Urinary bladder (tissue), 4 donors: ENCODE measurements around the gene PGPEP1. TPM values are rescaled to one million over a fixed set of nuclear protein-coding genes. Genes with fewer than 3 reads are reported as not detected.
A peak's percentile ranks its signal among the peaks of the same experiment; 100 is the strongest.
"Not testable (repeated sequence)": the region's sequence is repeated elsewhere in the genome, so short reads cannot be mapped to it uniquely, and the experiment has no call there.

Experiments
- DNase-seq: peaks from one replicate; pipeline ENCODE4 v3.0.0-alpha.2; 2015; ENCODE audit errors: extremely low spot score
- H3K27ac ChIP-seq: one replicate; pipeline ENCODE4 v1.5.1; 2013; ENCODE audit warnings: low read depth, mild to moderate bottlenecking, moderate library complexity
- H3K36me3 ChIP-seq: one replicate; pipeline ENCODE4 v1.6.1; 2013; ENCODE audit warnings: mild to moderate bottlenecking, moderate library complexity; ENCODE audit not compliant: insufficient read depth
- H3K4me1 ChIP-seq: one replicate; pipeline ENCODE4 v1.6.1; 2013; ENCODE audit warnings: mild to moderate bottlenecking, moderate library complexity; ENCODE audit not compliant: insufficient read depth
- H3K4me3 ChIP-seq: one replicate; pipeline ENCODE4 v1.5.1; 2013; ENCODE audit warnings: low read depth, low read length
- WGBS: extraction: QIAGEN DNeasy Blood & Tissue Kit; methylation state at CpG from one replicate; pipeline ENCODE4 v1.1.7; 2013; 5-methylcytosine and 5-hydroxymethylcytosine counted together
- polyA plus RNA-seq: library from polyadenylated mRNA; stranded (reverse); fragments of 200-250 nt; gene quantifications from one replicate; pipeline ENCODE4 v1.2.3, GENCODE V29; 2013
- total RNA-seq: library from RNA; depleted of rRNA; stranded (reverse); fragments of >200 nt; gene quantifications from one replicate; pipeline ENCODE4 v1.2.3, GENCODE V29; 2014
- donor health status: healthy with polysubstance abuse.
- donor health status: healthy.

PGPEP1 gene
- total and polyA plus RNA-seq, 2 donors, result 13.9 to 19.0 TPM

- Histone ChIP-seq H3K36me3 (no peaks in the 10 kb centered on the region), H3K4me3 (no peak overlapping the region), H3K4me1 (no peaks in the 10 kb centered on the region), H3K27ac (peak overlapping the region; percentile 73)
- 24% methylated on average over 17 of the region's 17 CpGs for WGBS
- DNase-seq, result peak; percentile 72
These were observed 33.7 kb downstream of the PGPEP1 start for GRCh38 chr19:18373892-18374629.

DNA sequence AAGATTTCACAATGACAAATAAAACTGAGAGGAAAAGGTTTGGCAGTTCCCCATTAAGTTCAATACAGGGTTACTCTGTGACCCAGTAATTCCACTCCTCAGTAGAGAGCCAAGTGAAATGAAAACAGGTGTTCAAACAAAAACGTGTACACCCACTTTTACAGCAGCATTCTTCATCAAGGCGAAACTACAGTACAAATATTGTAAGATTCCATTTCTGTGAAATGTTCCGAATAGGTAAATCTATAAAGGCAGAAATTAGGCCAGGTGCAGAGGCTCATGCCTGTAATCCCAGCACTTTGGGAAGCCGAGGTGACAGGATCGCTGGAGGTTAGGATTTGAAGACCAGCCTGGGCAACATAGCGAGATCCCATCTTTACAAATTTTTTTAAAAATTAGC lies 36.6 kb downstream of the PGPEP1 start:
- DNase-seq, result peak; percentile 53
- 72% methylated on average over 6 of the region's 6 CpGs for WGBS
- Histone ChIP-seq H3K27ac (peak overlapping the region; percentile 60), H3K36me3 (no peaks in the 10 kb centered on the region), H3K4me3 (no peak overlapping the region), H3K4me1 (no peaks in the 10 kb centered on the region)

- H3K4me1 ChIP-seq, result no peaks in the 10 kb centered on the region
- H3K4me3 ChIP-seq, result no peak overlapping the region
- no peaks in the 10 kb centered on the region for H3K36me3 ChIP-seq
- DNase-seq, result peak; percentile 53
- WGBS, result 32% methylated on average over 22 of the region's 22 CpGs
- peak overlapping the region; percentile 92 for H3K27ac ChIP-seq
These were observed 39.7 kb downstream of the PGPEP1 start for GRCh38 chr19:18379803-18380747.

DNA sequence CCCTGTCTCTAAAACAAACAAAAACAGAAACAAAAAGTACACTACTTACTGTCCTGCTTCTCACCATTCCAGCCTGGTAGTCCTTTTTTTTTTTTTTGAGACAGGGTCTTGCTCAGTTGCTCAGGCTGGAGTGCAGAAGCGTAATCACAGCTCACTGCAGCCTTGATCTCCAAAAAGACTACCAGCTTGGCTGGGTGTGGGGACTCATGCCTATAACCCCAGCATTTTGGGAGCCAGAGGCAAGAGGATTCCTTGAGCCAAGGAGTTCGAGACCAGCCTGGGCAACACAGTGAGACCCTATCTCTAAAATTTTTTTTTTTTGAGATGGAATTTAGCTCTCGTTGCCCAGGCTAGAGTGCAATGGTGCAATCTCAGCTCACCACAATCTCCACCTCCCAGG lies 40.4 kb downstream of the PGPEP1 start:
- peak overlapping the region; percentile 89 for H3K27ac ChIP-seq
- 74% methylated on average over 3 of the region's 3 CpGs for WGBS

DNA sequence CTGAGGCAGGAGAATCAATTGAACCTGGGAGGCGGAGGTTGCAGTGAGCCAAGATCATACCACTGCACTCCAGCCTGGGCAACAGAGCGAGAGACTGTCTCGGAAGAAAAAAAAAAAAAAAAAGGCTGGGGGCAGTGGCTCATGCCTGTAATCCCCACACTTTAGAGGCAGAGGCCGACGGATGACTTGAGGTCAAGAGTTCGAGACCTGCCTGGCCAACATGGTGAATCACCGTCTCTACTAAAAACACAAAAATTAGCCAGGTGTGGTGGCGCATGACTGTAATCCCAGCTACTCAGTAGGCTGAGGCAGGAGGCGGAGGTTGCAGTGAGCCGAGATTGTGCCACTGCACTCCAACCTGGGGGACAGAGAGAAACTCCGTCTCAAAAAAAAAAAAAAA lies 43.2 kb downstream of the PGPEP1 start:
- H3K4me1 ChIP-seq, DNase-seq, H3K36me3 ChIP-seq, H3K4me3 ChIP-seq, H3K27ac ChIP-seq: not testable (repeated sequence)
- WGBS, result 94% methylated on average over 11 of the region's 11 CpGs

More for the DNA sequence above, 40.4 kb downstream of the PGPEP1 start:
- no peak for DNase-seq
- H3K36me3 ChIP-seq, result no peaks in the 10 kb centered on the region
- H3K4me1 ChIP-seq, result no peaks in the 10 kb centered on the region
- H3K4me3 ChIP-seq, result no peak overlapping the region

DNA sequence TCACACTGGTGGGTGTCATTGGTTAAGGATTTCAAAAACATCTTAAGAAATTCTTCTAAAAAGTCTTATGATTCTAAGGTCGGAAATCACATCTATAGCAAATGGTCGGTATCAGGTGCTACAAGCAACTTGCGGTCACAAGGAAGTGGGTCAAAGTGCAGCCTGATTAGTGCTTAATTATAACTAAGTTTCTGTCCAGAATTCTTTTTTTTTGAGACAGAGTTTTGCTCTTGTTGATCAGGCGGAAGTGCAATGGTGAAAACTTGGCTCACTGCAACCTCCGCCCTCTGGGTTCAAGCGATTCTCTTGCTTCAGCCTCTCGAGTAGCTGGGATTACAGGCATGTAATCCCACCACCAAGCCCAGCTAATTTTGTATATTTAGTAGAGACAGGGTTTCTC lies 44.4 kb downstream of the PGPEP1 start:
- DNase-seq, result no peak
- no peaks in the 10 kb centered on the region for H3K36me3 ChIP-seq
- no peak overlapping the region for H3K27ac ChIP-seq
- H3K4me3 ChIP-seq, result no peak overlapping the region
- no peaks in the 10 kb centered on the region for H3K4me1 ChIP-seq
- 86% methylated on average over 7 of the region's 7 CpGs for WGBS

GRCh38 chr19:18385359-18385674 lies 44.9 kb downstream of the PGPEP1 start:
- 94% methylated on average over 3 of the region's 3 CpGs for WGBS
- no peak overlapping the region for H3K4me3 ChIP-seq
- no peaks in the 10 kb centered on the region for H3K4me1 ChIP-seq
- no peak overlapping the region for H3K27ac ChIP-seq
- no peaks in the 10 kb centered on the region for H3K36me3 ChIP-seq
- no peak for DNase-seq

DNA sequence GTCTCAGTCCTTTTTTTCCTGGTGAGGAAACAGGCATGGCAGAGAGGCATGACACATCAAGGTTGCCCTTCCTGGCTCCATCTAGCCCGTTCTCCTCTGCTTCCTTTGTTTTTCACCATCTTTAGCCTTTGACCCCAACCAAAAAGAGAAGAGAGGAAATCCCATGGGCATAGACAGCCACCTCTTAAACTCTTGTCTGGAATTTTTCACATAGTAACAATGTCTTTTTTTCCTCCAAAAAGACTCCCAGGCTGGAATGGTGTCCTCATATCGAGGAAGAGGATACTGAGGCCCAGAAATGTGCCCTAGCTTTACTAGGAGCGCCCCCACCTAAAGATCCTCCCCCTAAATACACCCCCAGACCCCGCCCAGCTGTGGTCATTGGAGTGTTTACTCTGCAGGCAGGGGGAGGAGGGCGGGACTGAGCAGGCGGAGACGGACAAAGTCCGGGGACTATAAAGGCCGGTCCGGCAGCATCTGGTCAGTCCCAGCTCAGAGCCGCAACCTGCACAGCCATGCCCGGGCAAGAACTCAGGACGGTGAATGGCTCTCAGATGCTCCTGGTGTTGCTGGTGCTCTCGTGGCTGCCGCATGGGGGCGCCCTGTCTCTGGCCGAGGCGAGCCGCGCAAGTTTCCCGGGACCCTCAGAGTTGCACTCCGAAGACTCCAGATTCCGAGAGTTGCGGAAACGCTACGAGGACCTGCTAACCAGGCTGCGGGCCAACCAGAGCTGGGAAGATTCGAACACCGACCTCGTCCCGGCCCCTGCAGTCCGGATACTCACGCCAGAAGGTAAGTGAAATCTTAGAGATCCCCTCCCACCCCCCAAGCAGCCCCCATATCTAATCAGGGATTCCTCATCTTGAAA lies 45.5 kb downstream of the PGPEP1 start, which contains the start of gene GDF15:
TSS of gene GDF15 (plus strand) at position 484 of the 868 bp plus-strand sequence. CDS start at position 516, 32 bp downstream.
- DNase-seq, result no peak
- Histone ChIP-seq H3K36me3 (no peaks in the 10 kb centered on the region), H3K27ac (no peak within 1 kb of the TSS), H3K4me3 (peak within 1 kb of the TSS; percentile 11), H3K4me1 (no peaks in the 10 kb centered on the region)
- WGBS, result 35% methylated on average over 33 of the region's 33 CpGs

- DNase-seq, result no peak
- Histone ChIP-seq H3K27ac (no peak overlapping the region), H3K4me1 (no peaks in the 10 kb centered on the region), H3K36me3 (no peaks in the 10 kb centered on the region), H3K4me3 (peak overlapping the region; percentile 11)
- WGBS, result 76% methylated on average over 14 of the region's 14 CpGs
These were observed 46.3 kb downstream of the PGPEP1 start for GRCh38 chr19:18386543-18387271.

DNA sequence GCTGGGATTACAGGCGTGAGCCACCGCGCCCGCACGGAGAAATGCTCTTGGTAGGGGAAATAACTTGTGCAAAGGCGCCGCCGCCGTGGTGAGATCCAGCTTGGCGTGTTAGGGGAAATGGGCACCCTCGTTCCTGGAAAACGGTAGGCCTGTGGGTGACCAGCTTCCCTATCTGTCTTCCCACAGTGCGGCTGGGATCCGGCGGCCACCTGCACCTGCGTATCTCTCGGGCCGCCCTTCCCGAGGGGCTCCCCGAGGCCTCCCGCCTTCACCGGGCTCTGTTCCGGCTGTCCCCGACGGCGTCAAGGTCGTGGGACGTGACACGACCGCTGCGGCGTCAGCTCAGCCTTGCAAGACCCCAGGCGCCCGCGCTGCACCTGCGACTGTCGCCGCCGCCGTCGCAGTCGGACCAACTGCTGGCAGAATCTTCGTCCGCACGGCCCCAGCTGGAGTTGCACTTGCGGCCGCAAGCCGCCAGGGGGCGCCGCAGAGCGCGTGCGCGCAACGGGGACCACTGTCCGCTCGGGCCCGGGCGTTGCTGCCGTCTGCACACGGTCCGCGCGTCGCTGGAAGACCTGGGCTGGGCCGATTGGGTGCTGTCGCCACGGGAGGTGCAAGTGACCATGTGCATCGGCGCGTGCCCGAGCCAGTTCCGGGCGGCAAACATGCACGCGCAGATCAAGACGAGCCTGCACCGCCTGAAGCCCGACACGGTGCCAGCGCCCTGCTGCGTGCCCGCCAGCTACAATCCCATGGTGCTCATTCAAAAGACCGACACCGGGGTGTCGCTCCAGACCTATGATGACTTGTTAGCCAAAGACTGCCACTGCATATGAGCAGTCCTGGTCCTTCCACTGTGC lies 47.9 kb downstream of the PGPEP1 start:
- H3K4me3 ChIP-seq, result peak overlapping the region; percentile 1
- no peak for DNase-seq
- WGBS, result 8% methylated on average over 86 of the region's 86 CpGs
- no peaks in the 10 kb centered on the region for H3K4me1 ChIP-seq
- H3K27ac ChIP-seq, result no peak overlapping the region
- H3K36me3 ChIP-seq, result no peaks in the 10 kb centered on the region

GRCh38 chr19:18388960-18389725 lies 48.7 kb downstream of the PGPEP1 start:
- H3K4me1 ChIP-seq, result no peaks in the 10 kb centered on the region
- DNase-seq, result no peak
- no peak overlapping the region for H3K27ac ChIP-seq
- H3K36me3 ChIP-seq, result no peaks in the 10 kb centered on the region
- no peak overlapping the region for H3K4me3 ChIP-seq
- WGBS, result 84% methylated on average over 13 of the region's 13 CpGs

GRCh38 chr19:18389726-18390064 lies 49.3 kb downstream of the PGPEP1 start:
- Histone ChIP-seq H3K4me3 (no peak overlapping the region), H3K27ac (no peak overlapping the region), H3K4me1 (no peaks in the 10 kb centered on the region), H3K36me3 (no peaks in the 10 kb centered on the region)
- DNase-seq, result no peak
